COLO668 (cell line): Measurements from ENCODE around the gene AK1.

Experiments used
- DNase-seq: peaks from one replicate; lab custom pipeline; 2025; ENCODE audit not compliant: unreplicated experiment; lab: John Stamatoyannopoulos, UW

AK1 gene

DNA sequence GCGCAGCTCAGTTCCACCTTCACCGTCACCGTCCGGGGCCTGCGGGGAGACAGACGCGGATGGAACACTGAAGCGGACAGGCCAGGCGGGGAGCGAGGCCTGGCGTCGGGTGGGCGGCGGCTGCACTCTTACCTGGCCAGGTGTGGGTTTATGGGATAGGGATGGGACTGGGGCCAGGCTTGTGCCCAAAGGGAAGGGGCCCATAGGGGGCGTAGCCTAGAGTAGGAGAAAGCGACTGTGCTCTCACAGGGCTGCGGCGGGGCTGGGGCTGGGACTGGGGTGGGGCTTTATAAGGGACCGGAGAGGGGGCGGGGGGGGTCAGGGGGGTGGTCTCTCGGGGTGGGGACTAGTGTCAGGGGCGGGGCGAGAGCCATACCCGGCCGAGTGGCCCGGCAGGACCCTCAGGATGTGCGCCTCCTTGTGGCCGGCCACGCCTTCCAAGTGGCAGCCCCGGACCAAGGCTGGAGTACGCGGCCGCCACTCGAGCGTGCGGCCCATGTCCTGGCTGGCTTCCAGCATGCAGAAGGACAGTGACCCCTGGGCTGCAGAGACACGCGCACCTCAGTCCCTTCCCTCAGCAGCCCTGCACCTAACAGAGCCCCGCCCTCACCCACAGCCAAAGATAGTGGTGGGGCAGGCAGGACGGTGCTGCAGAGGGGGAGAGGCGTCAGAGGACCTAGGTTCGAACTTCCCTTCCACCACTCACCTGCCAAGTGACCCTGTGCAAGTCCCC lies 52.0 kb downstream of the AK1 start:
- DNase-seq: peak; percentile 37

DNA sequence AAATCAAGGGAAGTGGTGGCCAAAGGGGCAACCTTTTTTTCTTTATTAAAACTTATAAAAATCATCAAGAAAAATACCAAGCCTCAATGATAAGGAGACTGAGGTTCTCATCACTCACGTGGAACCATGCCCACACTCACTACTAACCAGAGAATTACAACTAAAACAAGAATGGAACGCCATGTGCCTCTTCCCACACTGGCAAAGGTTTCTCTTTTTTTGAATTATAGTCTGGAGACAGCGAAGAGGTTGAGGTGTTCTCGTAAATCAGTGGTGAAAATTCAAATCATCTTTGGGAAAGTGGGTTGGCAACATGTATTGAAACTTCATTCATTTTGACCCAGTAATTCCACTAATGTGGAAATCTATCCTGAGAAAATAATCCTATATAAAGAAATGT lies 55.4 kb downstream of the AK1 start:
- no peak for DNase-seq

DNA sequence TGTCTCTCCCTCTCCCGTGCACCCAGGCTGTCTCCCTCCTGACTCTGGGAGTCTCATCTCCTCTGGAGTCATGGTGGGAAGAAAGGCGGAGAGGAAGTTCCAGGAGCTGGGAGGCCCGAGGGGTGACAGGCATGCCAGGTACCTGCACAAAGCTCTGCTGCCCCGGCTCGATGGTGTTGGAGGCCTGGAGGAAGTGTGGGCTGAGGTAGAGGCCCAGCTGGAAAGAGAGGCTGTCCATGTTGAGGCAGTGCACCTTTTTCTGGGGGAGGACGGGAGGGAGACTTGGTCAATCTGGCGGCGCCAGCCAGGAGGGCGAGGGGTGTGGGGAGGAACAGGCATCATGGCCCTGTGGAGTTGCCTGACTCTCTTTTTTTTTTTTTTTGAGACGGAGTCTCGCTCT lies 58.9 kb downstream of the AK1 start:
- DNase-seq: no peak

DNA sequence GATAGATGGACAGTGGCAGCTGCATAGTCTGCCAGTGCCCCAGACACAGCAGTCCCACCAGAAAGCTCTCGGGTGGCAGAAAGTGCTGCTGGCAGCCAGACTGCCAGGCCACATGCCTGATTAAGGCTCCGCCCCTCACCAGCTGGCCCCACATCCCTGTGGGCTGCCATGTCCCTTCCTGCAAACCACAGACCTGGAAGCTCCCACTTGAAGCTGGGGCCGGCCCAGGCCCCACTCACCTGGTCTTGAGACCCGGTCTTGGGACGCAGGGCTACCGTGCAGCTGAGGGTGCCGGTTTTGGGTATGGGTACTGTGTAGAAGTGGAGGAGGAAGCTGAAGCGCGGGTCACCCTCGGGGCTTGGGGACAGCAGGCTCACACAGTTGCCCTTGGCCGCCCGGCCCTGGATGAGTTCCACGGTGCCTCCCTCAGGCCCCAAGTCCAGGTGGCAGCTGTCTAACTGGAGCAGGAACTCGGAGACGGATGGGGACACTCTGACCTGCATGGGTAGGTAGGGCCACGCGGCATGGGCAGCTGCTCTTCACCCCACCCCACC lies 59.5 kb downstream of the AK1 start:
- peak; percentile 43 for DNase-seq

DNA sequence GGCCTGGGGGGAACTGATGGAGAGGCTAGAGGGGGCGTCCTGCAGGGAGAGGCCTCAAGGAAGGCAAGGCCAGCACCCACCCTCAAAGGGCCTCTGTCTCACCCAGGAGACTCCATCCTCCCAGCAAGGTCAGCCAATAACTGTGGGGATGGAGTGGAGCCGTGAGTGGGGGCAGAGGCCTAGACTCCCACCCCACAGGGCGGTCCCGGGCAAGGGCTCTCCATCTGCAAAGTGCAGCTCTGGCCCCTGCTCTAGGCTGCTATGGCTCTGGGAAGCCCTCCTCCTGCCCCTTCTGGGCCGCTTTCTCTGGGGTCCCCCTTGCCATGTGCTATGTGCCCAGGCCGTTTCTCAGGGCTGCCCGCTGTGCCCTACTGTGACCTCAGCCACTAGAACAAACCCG lies 60.7 kb downstream of the AK1 start:
- DNase-seq: no peak
